ENCODE results near the gene ATP7B. TPM values are rescaled to one million over a fixed set of nuclear protein-coding genes. Genes with fewer than 3 reads are reported as not detected.
"Not testable (repeated sequence)": the region's sequence is repeated elsewhere in the genome, so short reads cannot be mapped to it uniquely, and the experiment has no call there.

Gene ATP7B
- polyA plus RNA-seq, 1 experiment, result 1.8 TPM

GRCh38 chr13:51988988-51989618, 22.1 kb downstream of the ATP7B start:
- CTCF ChIA-PET, result interaction anchor here (1.4 kb wide), 1 partner anchor 12 kb away, joined by 3 read pairs; no protein-coding TSS in a partner anchor
- peaks cover 9% of the 10 kb centered on the region for H3K27me3 ChIP-seq (ENCODE audit: control insufficient read depth, insufficient read depth, low read length)
- POLR2A ChIA-PET, result no interaction called here

DNA sequence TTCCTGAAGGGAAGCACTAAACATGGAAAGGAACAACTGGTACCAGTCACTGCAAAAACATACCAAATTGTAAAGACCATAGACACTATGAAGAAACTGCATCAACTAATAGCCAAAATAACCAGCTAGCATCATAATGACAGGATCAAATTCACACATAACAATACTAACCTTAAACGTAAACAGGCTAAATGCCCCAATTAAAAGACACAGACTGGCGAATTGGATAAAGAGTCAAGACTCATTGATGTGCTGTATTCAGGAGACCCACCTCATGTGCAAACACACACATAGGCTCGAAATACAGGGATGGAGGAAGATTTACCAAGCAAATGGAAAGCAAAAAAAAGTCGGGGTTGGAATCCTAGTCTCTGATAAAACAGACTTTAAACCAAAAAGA, 26.3 kb downstream of the ATP7B start:
- DNase-seq (ENCODE audit: low read depth, low spot score); H3K27ac ChIP-seq (ENCODE audit: low read depth, low read length); CTCF ChIA-PET; H3K9me3 ChIP-seq (ENCODE audit: control insufficient read depth, insufficient read depth, low read length); H3K27me3 ChIP-seq (ENCODE audit: control insufficient read depth, insufficient read depth, low read length); H3K4me3 ChIP-seq (ENCODE audit: low read depth, low read length); POLR2A ChIA-PET: not testable (repeated sequence)

More at GRCh38 chr13:51988988-51989618, 22.1 kb downstream of the ATP7B start:
- TF ChIP-seq, protein P1, sequence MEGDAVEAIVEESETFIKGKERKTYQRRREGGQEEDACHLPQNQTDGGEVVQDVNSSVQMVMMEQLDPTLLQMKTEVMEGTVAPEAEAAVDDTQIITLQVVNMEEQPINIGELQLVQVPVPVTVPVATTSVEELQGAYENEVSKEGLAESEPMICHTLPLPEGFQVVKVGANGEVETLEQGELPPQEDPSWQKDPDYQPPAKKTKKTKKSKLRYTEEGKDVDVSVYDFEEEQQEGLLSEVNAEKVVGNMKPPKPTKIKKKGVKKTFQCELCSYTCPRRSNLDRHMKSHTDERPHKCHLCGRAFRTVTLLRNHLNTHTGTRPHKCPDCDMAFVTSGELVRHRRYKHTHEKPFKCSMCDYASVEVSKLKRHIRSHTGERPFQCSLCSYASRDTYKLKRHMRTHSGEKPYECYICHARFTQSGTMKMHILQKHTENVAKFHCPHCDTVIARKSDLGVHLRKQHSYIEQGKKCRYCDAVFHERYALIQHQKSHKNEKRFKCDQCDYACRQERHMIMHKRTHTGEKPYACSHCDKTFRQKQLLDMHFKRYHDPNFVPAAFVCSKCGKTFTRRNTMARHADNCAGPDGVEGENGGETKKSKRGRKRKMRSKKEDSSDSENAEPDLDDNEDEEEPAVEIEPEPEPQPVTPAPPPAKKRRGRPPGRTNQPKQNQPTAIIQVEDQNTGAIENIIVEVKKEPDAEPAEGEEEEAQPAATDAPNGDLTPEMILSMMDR (IDR thresholded peaks at IDR 0.05; ENCODE audit: low read depth, low read length), result no peak
- no peaks in the 10 kb centered on the region for H3K9me3 ChIP-seq (ENCODE audit: control insufficient read depth, insufficient read depth, low read length)
- H3K27ac ChIP-seq (ENCODE audit: low read depth, low read length), result no peak overlapping the region
- DNase-seq (ENCODE audit: low read depth, low spot score), result no peak
- no peak overlapping the region for H3K4me3 ChIP-seq (ENCODE audit: low read depth, low read length)

DNA sequence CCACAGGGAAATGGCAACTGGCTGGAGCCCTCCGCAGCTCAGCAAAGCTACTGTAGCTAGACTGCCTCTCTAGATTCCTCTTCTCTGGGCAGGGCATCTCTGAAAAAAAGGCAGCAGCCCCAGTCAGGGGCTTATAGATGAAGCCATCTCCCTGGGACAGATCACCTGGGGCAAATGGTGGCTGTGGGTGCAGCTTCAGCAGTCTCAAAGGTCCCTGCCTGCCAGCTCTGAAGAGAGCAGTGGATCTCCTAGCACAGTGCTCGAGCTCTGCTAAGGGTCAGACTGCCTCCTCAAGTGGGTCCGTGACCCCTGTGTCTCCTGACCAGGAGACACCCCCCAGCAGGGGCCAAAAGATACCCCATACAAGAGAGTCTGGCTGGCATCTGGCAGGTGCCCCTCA, 28.0 kb downstream of the ATP7B start:
- H3K4me3 ChIP-seq (ENCODE audit: low read depth, low read length); POLR2A ChIA-PET; H3K9me3 ChIP-seq (ENCODE audit: control insufficient read depth, insufficient read depth, low read length); H3K27me3 ChIP-seq (ENCODE audit: control insufficient read depth, insufficient read depth, low read length); H3K27ac ChIP-seq (ENCODE audit: low read depth, low read length); DNase-seq (ENCODE audit: low read depth, low spot score); CTCF ChIA-PET: not testable (repeated sequence)

- POLR2A ChIA-PET, result no interaction called here
- peaks cover 6% of the 10 kb centered on the region for H3K27me3 ChIP-seq (ENCODE audit: control insufficient read depth, insufficient read depth, low read length)
- CTCF ChIA-PET, result no interaction called here
- TF ChIP-seq, protein P1 (IDR thresholded peaks at IDR 0.05; ENCODE audit: low read depth, low read length), result no peak
- H3K9me3 ChIP-seq (ENCODE audit: control insufficient read depth, insufficient read depth, low read length), result no peaks in the 10 kb centered on the region
- H3K4me3 ChIP-seq (ENCODE audit: low read depth, low read length), result no peak overlapping the region
- no peak for DNase-seq (ENCODE audit: low read depth, low spot score)
- H3K27ac ChIP-seq (ENCODE audit: low read depth, low read length), result no peak overlapping the region
Measured at GRCh38 chr13:51981355-51981754, 29.9 kb downstream of the ATP7B start.

DNA sequence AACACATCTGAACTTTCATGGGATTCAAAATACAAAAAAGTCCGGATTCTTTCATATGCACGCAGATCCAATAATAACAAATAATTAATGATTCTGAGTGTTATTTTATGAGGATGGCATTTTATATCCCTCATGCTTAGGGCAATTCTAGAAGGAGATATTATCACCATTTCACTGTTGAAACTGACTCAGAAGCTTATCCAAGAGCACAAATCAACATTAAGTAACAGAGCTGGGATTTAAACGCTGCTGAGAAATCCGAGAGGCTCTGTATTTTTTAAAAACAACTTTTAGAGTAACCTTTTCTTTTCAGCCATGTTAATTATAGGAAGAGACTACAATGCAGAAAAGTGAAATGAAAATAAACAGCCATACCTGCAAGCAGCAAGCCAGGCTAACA, 30.3 kb downstream of the ATP7B start:
- Histone ChIP-seq H3K9me3 (ENCODE audit: control insufficient read depth, insufficient read depth, low read length) (no peaks in the 10 kb centered on the region), H3K4me3 (ENCODE audit: low read depth, low read length) (no peak overlapping the region), H3K27ac (ENCODE audit: low read depth, low read length) (no peak overlapping the region), H3K27me3 (ENCODE audit: control insufficient read depth, insufficient read depth, low read length) (peaks cover 6% of the 10 kb centered on the region)
- no peak for DNase-seq (ENCODE audit: low read depth, low spot score)
- POLR2A ChIA-PET, result no interaction called here
- CTCF ChIA-PET, result no interaction called here
- TF ChIP-seq, protein P1 (IDR thresholded peaks at IDR 0.05; ENCODE audit: low read depth, low read length), result no peak

GRCh38 chr13:51978796-51979556, 32.3 kb downstream of the ATP7B start:
- TF ChIP-seq, protein P1 (IDR thresholded peaks at IDR 0.05; ENCODE audit: low read depth, low read length), result no peak
- no peaks in the 10 kb centered on the region for H3K9me3 ChIP-seq (ENCODE audit: control insufficient read depth, insufficient read depth, low read length)
- DNase-seq (ENCODE audit: low read depth, low spot score), result no peak
- ChIA-PET CTCF (no interaction called here), POLR2A (no interaction called here)
- no peak overlapping the region for H3K27ac ChIP-seq (ENCODE audit: low read depth, low read length)
- peaks cover 6% of the 10 kb centered on the region for H3K27me3 ChIP-seq (ENCODE audit: control insufficient read depth, insufficient read depth, low read length)
- no peak overlapping the region for H3K4me3 ChIP-seq (ENCODE audit: low read depth, low read length)

Data from AG04450 (cell line).